Measurements from ENCODE around the gene CHD8.

CHD8 gene

DNA sequence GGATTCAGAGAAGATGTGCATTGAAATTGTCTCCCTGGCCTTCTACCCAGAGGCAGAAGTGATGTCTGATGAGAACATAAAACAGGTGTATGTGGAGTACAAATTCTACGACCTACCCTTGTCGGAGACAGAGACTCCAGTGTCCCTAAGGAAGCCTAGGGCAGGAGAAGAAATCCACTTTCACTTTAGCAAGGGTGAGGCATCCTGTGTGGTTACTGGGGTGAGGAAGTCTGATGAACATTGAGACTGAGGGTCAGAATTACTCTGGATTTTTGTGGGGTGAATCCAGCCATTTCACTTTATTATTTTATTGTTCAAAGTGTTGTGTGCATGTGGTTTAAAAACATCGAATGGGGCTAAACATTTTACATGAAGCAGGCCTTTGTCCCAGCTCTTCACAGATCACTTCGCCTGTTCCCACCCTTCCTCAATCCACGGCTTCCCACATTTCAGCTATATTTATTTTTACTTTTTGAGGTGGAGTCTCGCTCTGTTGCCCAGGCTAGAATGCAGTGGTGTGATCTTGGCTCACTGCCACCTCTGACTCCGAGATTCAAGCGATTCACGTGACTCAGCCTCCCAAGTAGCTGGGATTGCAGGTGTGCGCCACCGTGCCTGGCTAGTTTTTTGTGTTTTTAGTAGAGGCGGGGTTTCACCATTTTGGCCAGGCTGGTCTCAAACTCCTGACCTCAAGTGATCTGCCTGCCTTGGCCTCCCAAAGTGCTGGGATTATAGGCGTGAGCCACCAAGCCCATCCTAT is 112.7 kb downstream of the CHD8 start:
- H3K9ac ChIP-seq (ENCODE audit: low read length): no peak overlapping the region
- H3K36me3 ChIP-seq (ENCODE audit: control insufficient read depth, insufficient read depth, low read length): no peaks in the 10 kb centered on the region
- no peaks in the 10 kb centered on the region for H3K4me1 ChIP-seq (ENCODE audit: control insufficient read depth, insufficient read depth, low read length)
- no peak overlapping the region for H3K4me3 ChIP-seq (ENCODE audit: low read length)
- no peaks in the 10 kb centered on the region for H3K9me3 ChIP-seq (ENCODE audit: control insufficient read depth, low read length)
- no peaks in the 10 kb centered on the region for H3K27me3 ChIP-seq (ENCODE audit: control insufficient read depth, insufficient read depth, low read length)

Measured in mucosa of stomach (tissue), 1 donor.